ENCODE data around the gene ELOVL3. TPM values are rescaled to one million over a fixed set of nuclear protein-coding genes. Genes with fewer than 3 reads are reported as not detected.
A peak's percentile ranks its signal among the peaks of the same experiment; 100 is the strongest.

The ELOVL3 gene
- total RNA-seq, 4 donors from 2014 or later = 0.51 TPM; not detected in 3

DNA sequence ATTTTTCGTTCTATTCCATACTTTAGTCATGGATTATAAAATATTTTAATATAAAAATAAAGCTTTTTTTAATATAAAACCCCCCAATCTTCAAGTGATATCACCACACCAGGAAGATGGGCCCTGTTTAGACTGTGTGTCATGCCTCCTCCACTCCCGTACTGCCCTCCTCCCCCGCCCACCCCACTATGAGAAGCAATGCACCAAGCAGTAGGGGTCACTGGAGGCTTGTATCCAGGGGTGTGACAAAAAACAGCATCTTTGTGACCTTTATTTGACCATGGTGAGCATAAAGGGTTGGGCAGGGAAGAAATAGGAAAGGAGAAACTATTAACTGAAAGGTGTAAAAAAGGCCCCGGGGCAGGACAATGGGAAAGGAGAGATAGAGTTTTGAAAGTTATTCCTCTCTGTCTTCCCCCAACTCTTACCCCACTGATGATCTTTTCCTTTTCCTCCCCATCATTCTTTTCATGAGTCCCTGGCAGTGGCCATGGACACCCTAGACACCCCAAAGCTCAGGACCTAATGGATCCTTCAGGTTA lies 11.7 kb downstream of the ELOVL3 start:
- Histone ChIP-seq H3K27me3 (no peaks in the 10 kb centered on the region), H3K4me1 (peaks cover 0 to 8% of the 10 kb centered on the region in 2 donors), H3K27ac (no peak overlapping the region), H3K9me3 (no peaks in the 10 kb centered on the region), H3K4me3 (no peak overlapping the region), H3K36me3 (no peaks in the 10 kb centered on the region)
- intact Hi-C loops (cut with DNase I; ENCODE audit: low total_unique reads) = no loop called here
- no peak for DNase-seq
- TF ChIP-seq POLR2A (IDR thresholded peaks at IDR 0.05) (no peak), CTCF (IDR thresholded peaks at IDR 0.05) (no peak)

- H3K9me3 ChIP-seq = no peaks in the 10 kb centered on the region
- no peak overlapping the region for H3K27ac ChIP-seq
- intact Hi-C loops (cut with DNase I; ENCODE audit: low total_unique reads) = no loop called here
- TF ChIP-seq POLR2A (IDR thresholded peaks at IDR 0.05) (no peak), CTCF (IDR thresholded peaks at IDR 0.05) (no peak)
- peak in 1 of 2 donors; percentile 22 for DNase-seq
- H3K4me1 ChIP-seq = peaks cover 0 to 8% of the 10 kb centered on the region in 2 donors
- H3K4me3 ChIP-seq = peak overlapping the region; percentile 42 to 43
- H3K27me3 ChIP-seq = no peaks in the 10 kb centered on the region
- no peaks in the 10 kb centered on the region for H3K36me3 ChIP-seq
These were observed 14.4 kb downstream of the ELOVL3 start for GRCh38 chr10:102240467-102241031.

DNA sequence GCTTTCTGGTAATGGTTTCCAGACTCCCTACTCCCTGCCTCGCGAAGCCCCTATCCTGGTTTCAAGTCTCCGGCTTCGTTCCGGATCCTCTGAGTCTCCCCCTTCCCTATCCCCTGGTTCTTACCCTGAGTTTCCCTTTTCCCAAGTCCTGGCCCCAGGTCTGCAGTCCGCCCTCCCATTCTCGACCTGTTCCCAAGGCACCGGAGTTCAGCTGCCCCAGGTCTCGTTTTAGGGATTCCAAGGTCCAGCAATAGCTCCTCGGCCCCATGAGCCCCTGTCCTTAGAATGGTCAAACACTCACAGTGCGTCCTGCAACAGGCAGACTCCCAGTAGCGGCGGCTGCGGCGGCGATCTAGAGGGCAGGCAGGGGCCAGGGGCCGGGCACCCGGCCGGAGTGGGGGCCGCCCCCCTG lies 14.9 kb downstream of the ELOVL3 start:
- intact Hi-C loops (cut with DNase I; ENCODE audit: low total_unique reads) = no loop called here
- Histone ChIP-seq H3K27me3 (no peaks in the 10 kb centered on the region), H3K4me1 (peaks cover 0 to 8% of the 10 kb centered on the region in 2 donors), H3K9me3 (no peaks in the 10 kb centered on the region), H3K27ac (no peak overlapping the region), H3K4me3 (peak overlapping the region; percentile 42 to 43), H3K36me3 (no peaks in the 10 kb centered on the region)
- no peak for DNase-seq
- no peak for TF ChIP-seq POLR2A (IDR thresholded peaks at IDR 0.05)
- no peak for TF ChIP-seq CTCF (IDR thresholded peaks at IDR 0.05)

- Histone ChIP-seq H3K4me3 (peak within 1 kb of the TSS; percentile 42 to 43), H3K9me3 (no peaks in the 10 kb centered on the region), H3K36me3 (no peaks in the 10 kb centered on the region), H3K4me1 (peaks cover 0 to 11% of the 10 kb centered on the region in 2 donors), H3K27me3 (no peaks in the 10 kb centered on the region), H3K27ac (no peak within 1 kb of the TSS)
- DNase-seq = peak; percentile 91 to 96
- peak in 2 of 4 experiments; percentile 17 to 19 for TF ChIP-seq CTCF (IDR thresholded peaks at IDR 0.05)
- TF ChIP-seq POLR2A (IDR thresholded peaks at IDR 0.05) = peak in 1 of 2 donors; percentile 33
- intact Hi-C loops (cut with DNase I; ENCODE audit: low total_unique reads) = no loop called here
These were observed 15.5 kb downstream of the ELOVL3 start, which contains the start of gene PITX3 for GRCh38 chr10:102241444-102242117. TSS of gene PITX3 (minus strand) at chr10:102241512. CDS start at chr10:102232080, 9,432 bp downstream.

GRCh38 chr10:102242118-102242485 lies 16.0 kb downstream of the ELOVL3 start:
- Histone ChIP-seq H3K27me3 (no peaks in the 10 kb centered on the region), H3K4me3 (peak overlapping the region; percentile 42 to 43), H3K4me1 (peaks cover 0 to 11% of the 10 kb centered on the region in 2 donors), H3K9me3 (no peaks in the 10 kb centered on the region), H3K27ac (no peak overlapping the region), H3K36me3 (no peaks in the 10 kb centered on the region)
- DNase-seq = no peak
- TF ChIP-seq CTCF (IDR thresholded peaks at IDR 0.05) = no peak
- no peak for TF ChIP-seq POLR2A (IDR thresholded peaks at IDR 0.05)
- intact Hi-C loops (cut with DNase I; ENCODE audit: low total_unique reads) = no loop called here
